ENCODE measurements around the gene SOCS7.

GRCh38 chr17:38403491-38403890, 51.8 kb downstream of the SOCS7 start:
- TF ChIP-seq CTCF (IDR thresholded peaks at IDR 0.05) (no peak), POLR2AphosphoS5 (IDR thresholded peaks at IDR 0.05; ENCODE audit: low read depth, low read length) (no peak), TCF7L2 (IDR thresholded peaks at IDR 0.05; ENCODE audit: low read depth, low read length) (no peak)

Measured in Panc1 (cell line).